Measurements from ENCODE around the gene IRS2.

DNA sequence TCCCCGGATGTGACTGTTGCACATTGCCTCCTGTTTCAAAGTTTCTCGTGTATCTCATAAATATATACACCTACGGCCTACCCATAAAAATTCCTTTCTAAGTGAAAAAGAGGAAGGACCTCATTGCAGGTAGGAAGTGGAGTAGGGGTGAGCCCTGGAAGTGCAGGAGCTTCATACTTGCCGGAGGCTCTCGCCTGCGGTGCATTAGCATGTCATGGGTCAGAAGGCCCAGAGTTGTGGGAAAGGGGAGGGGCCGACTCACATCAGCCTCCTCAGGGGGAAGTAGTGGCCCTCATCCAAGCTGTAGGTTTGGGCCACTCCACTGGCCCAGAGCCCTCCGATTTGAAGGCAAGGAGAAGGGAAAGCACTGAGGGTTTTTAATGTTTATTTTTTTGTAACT lies 26.0 kb upstream of the IRS2 start:
- TF ChIP-seq POLR2AphosphoS5 (IDR thresholded peaks at IDR 0.05; ENCODE audit: insufficient read depth, low read depth, low read length): no peak
- TF ChIP-seq, protein P1, sequence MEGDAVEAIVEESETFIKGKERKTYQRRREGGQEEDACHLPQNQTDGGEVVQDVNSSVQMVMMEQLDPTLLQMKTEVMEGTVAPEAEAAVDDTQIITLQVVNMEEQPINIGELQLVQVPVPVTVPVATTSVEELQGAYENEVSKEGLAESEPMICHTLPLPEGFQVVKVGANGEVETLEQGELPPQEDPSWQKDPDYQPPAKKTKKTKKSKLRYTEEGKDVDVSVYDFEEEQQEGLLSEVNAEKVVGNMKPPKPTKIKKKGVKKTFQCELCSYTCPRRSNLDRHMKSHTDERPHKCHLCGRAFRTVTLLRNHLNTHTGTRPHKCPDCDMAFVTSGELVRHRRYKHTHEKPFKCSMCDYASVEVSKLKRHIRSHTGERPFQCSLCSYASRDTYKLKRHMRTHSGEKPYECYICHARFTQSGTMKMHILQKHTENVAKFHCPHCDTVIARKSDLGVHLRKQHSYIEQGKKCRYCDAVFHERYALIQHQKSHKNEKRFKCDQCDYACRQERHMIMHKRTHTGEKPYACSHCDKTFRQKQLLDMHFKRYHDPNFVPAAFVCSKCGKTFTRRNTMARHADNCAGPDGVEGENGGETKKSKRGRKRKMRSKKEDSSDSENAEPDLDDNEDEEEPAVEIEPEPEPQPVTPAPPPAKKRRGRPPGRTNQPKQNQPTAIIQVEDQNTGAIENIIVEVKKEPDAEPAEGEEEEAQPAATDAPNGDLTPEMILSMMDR (IDR thresholded peaks at IDR 0.05; ENCODE audit: extremely low read depth in 1 of 2, insufficient read depth in 1 of 2, low read depth in 1 of 2, low read length in 2 of 2): no peak
- no peak for TF ChIP-seq MYC (IDR thresholded peaks at IDR 0.05; ENCODE audit: low read depth, low read length)
- TF ChIP-seq, protein P2, sequence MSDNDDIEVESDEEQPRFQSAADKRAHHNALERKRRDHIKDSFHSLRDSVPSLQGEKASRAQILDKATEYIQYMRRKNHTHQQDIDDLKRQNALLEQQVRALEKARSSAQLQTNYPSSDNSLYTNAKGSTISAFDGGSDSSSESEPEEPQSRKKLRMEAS (IDR thresholded peaks at IDR 0.05; ENCODE audit: insufficient read depth, insufficient read length): no peak
